Esophagus muscularis mucosa (tissue), 3 donors: ENCODE measurements around the gene EAF1.

Experiments used
- POLR2A ChIP-seq: fragments of 450-650 bp; IDR thresholded peaks from one replicate; pipeline ENCODE4 v1.6.1; 2017; ENCODE audit warnings: antibody characterized with exemption, moderate library complexity, mild to moderate bottlenecking, low read depth
- TF ChIP-seq, protein P1 (sequence below), 3 experiments: fragments of 200-600 bp in 2 of 3; fragments of 450-650 bp in 1 of 3; sonication (generic) in 2 of 3; IDR thresholded peaks; one replicate each; pipeline ENCODE4 v1.5.1; 2017 to 2019; ENCODE audit warnings: antibody characterized with exemption in 3 of 3, mild to moderate bottlenecking in 2 of 3, moderate library complexity in 1 of 3

- TF ChIP-seq, protein P1, sequence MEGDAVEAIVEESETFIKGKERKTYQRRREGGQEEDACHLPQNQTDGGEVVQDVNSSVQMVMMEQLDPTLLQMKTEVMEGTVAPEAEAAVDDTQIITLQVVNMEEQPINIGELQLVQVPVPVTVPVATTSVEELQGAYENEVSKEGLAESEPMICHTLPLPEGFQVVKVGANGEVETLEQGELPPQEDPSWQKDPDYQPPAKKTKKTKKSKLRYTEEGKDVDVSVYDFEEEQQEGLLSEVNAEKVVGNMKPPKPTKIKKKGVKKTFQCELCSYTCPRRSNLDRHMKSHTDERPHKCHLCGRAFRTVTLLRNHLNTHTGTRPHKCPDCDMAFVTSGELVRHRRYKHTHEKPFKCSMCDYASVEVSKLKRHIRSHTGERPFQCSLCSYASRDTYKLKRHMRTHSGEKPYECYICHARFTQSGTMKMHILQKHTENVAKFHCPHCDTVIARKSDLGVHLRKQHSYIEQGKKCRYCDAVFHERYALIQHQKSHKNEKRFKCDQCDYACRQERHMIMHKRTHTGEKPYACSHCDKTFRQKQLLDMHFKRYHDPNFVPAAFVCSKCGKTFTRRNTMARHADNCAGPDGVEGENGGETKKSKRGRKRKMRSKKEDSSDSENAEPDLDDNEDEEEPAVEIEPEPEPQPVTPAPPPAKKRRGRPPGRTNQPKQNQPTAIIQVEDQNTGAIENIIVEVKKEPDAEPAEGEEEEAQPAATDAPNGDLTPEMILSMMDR (IDR thresholded peaks at IDR 0.05): no peak
- TF ChIP-seq POLR2A: no peak
Observed at GRCh38 chr3:15449489-15450224, 22.3 kb downstream of the EAF1 start.
